Thymus (tissue), 11 donors: ENCODE data around the gene IL22RA1. TPM values are rescaled to one million over a fixed set of nuclear protein-coding genes. Genes with fewer than 3 reads are reported as not detected.

Experiments used
- DNase-seq, 9 donors: peaks; one replicate each; pipeline ENCODE4 v3.0.0-alpha.2; 2013; ENCODE audit warnings: low spot score in 9 of 9, low read depth in 6 of 9, missing footprints in 1 of 9
- H3K27ac ChIP-seq, 2 donors: one replicate each; pipeline ENCODE4 v1.5.1; 2013; ENCODE audit warnings: control low read depth in 1 of 2, low read depth in 1 of 2, low read length in 1 of 2, mild to moderate bottlenecking in 1 of 2, moderate library complexity in 1 of 2
- H3K27me3 ChIP-seq, 2 donors: one replicate each; pipeline ENCODE4 v1.5.1; 2013; ENCODE audit warnings: low read length in 1 of 2; ENCODE audit not compliant: control insufficient read depth in 2 of 2, insufficient read depth in 1 of 2
- H3K36me3 ChIP-seq, 2 donors: one replicate each; pipeline ENCODE4 v1.5.1; 2013; ENCODE audit warnings: low read length in 1 of 2, mild to moderate bottlenecking in 1 of 2, moderate library complexity in 1 of 2; ENCODE audit not compliant: control insufficient read depth in 2 of 2, insufficient read depth in 2 of 2
- H3K4me1 ChIP-seq, 2 donors: one replicate each; pipeline ENCODE4 v1.5.1; 2013; ENCODE audit warnings: low read length in 2 of 2; ENCODE audit not compliant: control insufficient read depth in 2 of 2, insufficient read depth in 2 of 2
- H3K4me3 ChIP-seq, 2 donors: one replicate each; pipeline ENCODE4 v1.5.1; 2013; ENCODE audit warnings: low read length in 2 of 2, control low read depth in 1 of 2, mild to moderate bottlenecking in 1 of 2
- H3K9me3 ChIP-seq, 2 donors: one replicate each; pipeline ENCODE4 v1.5.1; 2013; ENCODE audit warnings: low read length in 1 of 2, mild to moderate bottlenecking in 1 of 2; ENCODE audit not compliant: control insufficient read depth in 2 of 2, insufficient read depth in 1 of 2
- WGBS: extraction: QIAGEN DNeasy Blood & Tissue Kit; methylation state at CpG from one replicate; pipeline ENCODE4 v1.1.7; 2013; 5-methylcytosine and 5-hydroxymethylcytosine counted together
- polyA plus RNA-seq: library from polyadenylated mRNA; stranded (reverse); fragments of 200-250 nt; gene quantifications from one replicate; pipeline ENCODE4 v1.2.3, GENCODE V29; 2013
- total RNA-seq: library from RNA; stranded (reverse); fragments of 120-200 nt; gene quantifications from one replicate; pipeline ENCODE4 v1.2.4, GENCODE V29; 2013
- donor health status: healthy.

The IL22RA1 gene
- total and polyA plus RNA-seq, 2 donors: 0.09 TPM; not detected in 1

DNA sequence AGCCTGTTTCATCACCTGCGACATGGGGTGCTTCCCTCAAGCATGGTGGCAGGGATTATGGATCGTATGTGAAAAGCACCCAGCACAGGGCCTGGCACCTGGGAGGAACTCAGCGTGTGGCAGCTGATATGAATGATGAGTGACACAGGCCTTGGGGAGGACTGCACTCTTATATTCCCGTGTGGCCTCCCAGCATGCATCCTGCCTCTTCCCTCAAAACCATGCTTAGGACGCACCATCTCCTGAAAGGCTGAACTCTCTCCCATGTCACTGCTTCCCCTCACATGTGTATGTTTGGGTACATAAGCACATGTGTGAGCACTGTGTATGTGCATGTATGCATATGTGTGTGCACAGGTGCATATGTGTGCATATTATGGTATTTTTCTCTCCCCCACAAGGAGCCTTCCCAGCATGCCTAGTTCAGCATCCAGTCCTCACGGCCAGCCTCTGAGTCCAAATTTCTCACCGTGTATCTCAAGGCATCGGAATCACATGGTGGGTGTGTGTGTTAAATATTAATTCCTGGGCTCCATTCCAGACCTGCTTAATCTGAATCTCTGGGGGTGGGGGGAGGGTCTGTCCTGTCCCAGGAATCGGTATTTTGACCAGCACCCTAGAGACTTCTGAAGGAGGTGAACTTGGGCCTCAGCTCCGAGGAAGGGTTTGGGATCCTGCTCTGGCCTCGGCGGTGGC is 43.8 kb downstream of the IL22RA1 start:
- 95% methylated on average over 12 of the region's 12 CpGs for WGBS
- no peaks in the 10 kb centered on the region for H3K4me1 ChIP-seq
- no peak for DNase-seq
- peaks cover 0 to 11% of the 10 kb centered on the region in 2 donors for H3K27me3 ChIP-seq
- no peaks in the 10 kb centered on the region for H3K9me3 ChIP-seq
- H3K27ac ChIP-seq: no peak overlapping the region
- H3K4me3 ChIP-seq: no peak overlapping the region
- no peaks in the 10 kb centered on the region for H3K36me3 ChIP-seq

DNA sequence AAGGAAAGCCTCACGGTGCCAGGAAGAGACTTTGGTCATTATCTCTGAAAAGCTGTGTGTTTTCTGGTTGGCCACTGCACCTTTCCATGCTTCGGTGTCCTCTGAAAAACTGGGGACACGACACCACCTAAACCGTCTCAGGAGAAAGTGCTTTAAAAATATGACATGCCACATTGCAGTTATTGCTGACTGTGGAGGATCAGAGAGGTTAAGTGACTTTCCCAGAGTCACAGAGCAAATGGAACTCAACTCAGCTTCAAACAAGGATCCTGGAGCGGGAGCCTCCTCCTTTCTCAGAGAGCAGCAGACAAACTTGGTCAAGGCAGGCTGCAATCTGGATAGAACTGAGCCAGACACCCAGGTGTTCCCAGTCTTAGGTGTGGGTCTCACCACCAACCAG is 44.8 kb downstream of the IL22RA1 start:
- Histone ChIP-seq H3K4me3 (no peak overlapping the region), H3K9me3 (no peaks in the 10 kb centered on the region), H3K27ac (no peak overlapping the region), H3K36me3 (no peaks in the 10 kb centered on the region), H3K4me1 (no peaks in the 10 kb centered on the region), H3K27me3 (peaks cover 0 to 10% of the 10 kb centered on the region in 2 donors)
- 93% methylated on average over 5 of the region's 5 CpGs for WGBS
- DNase-seq: no peak

DNA sequence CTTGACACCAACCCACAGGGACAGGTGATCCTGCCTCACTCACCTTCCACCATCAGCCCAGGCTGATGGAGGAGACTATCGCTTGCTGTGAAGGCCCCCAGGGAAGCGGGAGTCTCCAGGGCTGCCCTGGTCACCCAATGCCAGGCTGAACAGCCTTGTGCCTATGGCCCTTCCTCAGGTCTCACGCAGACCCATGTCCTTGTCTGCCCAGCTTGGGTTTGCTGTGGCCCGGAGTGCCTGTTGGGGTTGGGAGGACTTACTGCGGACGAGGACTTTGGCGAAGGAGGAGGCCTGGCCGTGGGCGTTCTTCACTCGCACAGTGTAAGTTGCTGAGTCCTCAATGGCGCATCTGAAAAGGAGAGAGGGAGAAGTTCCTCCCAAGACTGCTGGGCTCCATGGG is 45.3 kb downstream of the IL22RA1 start:
- Histone ChIP-seq H3K4me3 (no peak overlapping the region), H3K27ac (no peak overlapping the region), H3K27me3 (peaks cover 0 to 8% of the 10 kb centered on the region in 2 donors), H3K36me3 (no peaks in the 10 kb centered on the region), H3K4me1 (no peaks in the 10 kb centered on the region), H3K9me3 (no peaks in the 10 kb centered on the region)
- 95% methylated on average over 11 of the region's 11 CpGs for WGBS
- no peak for DNase-seq

DNA sequence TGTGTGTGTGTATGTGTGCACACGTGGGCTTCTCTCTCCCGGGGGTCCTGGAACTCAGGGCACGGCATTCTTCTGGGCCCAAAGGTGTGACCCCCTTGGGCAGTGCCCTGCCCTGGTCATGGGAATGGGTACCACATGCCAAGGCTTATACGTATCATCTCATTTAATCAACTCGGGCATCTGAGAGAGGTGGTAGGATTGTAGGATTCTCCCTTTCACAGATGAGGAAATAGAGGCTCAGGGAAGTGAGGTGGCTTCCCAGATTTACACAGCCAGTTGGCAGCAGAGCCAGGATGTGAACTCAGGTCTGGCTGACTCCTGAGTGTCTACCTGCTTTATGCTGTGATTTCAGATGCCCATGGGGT is 46.2 kb downstream of the IL22RA1 start:
- H3K27me3 ChIP-seq: peaks cover 0 to 8% of the 10 kb centered on the region in 2 donors
- no peak for DNase-seq
- H3K36me3 ChIP-seq: no peaks in the 10 kb centered on the region
- WGBS: 96% methylated on average over 5 of the region's 5 CpGs
- H3K9me3 ChIP-seq: no peaks in the 10 kb centered on the region
- H3K4me1 ChIP-seq: no peaks in the 10 kb centered on the region
- no peak overlapping the region for H3K4me3 ChIP-seq
- no peak overlapping the region for H3K27ac ChIP-seq

DNA sequence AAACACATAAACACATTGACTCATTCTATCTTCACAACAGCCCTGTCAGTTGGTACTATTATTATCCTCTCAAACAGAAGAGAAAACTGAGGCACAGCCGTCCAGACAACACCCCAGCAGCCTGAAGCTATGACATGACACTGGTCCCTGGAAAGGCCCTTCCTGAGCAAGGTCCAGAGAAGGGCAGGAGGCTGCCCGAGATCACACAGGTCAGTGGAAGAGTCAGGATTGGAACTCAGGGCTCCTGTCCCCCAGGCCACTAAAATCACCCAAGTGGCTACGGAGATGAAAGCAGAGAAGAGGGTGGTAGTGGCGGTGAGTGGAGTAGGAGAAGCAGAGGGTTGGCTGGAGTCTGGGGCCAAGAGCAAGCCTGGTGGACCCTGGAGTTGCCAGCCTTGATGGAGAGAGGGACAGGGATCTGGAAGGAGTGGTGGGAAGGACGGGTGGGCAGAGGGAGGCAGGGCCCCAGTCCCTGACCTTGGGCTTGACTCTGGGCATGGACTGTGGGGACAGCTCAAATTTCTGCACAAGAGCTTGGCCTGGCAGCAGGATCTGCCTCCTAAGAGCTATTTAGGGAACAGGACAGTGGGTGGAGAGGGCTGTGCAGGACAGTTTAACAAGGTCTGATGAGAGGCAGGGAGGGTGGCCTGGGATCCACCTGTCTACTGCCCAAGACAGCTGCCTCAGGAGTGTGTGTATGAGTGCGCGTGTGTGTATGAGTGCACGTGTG is 46.8 kb downstream of the IL22RA1 start:
- Histone ChIP-seq H3K27me3 (peaks cover 0 to 8% of the 10 kb centered on the region in 2 donors), H3K36me3 (no peaks in the 10 kb centered on the region), H3K4me3 (no peak overlapping the region), H3K4me1 (no peaks in the 10 kb centered on the region), H3K27ac (no peak overlapping the region), H3K9me3 (no peaks in the 10 kb centered on the region)
- DNase-seq: no peak
- WGBS: 93% methylated on average over 8 of the region's 8 CpGs

DNA sequence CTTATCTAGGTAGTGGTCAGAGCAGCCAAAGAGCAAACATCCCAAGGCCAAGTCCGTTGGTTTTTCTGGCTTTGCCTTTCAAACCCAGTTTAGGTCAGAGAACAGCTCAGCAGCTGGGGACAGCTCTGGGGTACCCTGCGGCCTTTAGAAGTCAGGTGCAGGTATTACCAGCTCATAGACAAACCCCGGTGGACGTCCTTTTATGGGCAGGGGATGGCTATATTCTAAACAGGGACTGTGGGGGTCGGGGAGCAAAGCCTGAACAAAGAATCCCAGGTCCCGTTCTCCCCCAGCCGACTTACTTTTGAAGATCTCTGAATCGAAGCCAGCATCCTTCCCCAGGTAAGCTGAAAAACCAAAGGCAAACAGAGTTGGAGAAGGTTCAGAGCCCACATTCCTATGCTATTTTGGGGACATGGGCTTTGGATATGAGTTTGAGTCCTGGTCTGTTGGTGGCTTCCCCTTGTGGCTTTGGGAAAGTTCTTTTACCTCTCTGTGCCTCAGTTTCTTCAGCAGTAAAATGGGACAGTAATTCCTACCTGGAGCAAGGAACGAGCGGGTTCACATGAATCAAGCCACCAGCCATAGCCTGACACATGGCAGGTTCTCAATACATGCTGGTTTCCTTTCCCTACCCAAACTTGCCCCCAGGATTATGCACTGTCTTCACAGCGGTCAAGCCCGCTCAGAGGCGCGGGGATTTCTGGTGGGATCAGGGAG is 47.6 kb downstream of the IL22RA1 start:
- 83% methylated on average over 14 of the region's 14 CpGs for WGBS
- H3K27ac ChIP-seq: no peak overlapping the region
- H3K4me3 ChIP-seq: no peak overlapping the region

DNA sequence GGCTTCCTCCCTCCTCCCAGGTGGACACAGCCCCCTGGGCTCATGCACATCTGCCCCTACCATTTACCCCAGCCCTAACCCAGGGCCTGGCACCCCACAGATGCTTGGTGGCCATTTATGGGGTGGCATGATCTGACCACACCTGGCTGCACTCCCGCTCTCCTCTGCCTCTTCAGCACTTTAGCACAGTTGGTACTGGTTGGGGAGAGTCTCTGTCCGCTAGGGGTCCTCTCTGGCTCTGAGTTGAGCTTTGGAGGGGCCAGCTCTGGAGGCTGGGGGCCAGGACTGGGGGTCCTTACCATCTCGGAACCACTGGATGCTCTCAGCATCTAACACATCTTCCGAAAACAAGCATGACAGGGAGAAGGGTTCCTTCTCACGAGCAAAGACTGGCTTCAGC is 48.4 kb downstream of the IL22RA1 start:
- Histone ChIP-seq H3K36me3 (no peaks in the 10 kb centered on the region), H3K27ac (no peak overlapping the region), H3K4me1 (no peaks in the 10 kb centered on the region), H3K9me3 (no peaks in the 10 kb centered on the region), H3K27me3 (peaks cover 0 to 8% of the 10 kb centered on the region in 2 donors), H3K4me3 (no peak overlapping the region)
- no peak for DNase-seq
- 92% methylated on average over 5 of the region's 5 CpGs for WGBS

More for the DNA sequence above, 47.6 kb downstream of the IL22RA1 start:
- H3K36me3 ChIP-seq: no peaks in the 10 kb centered on the region
- H3K4me1 ChIP-seq: no peaks in the 10 kb centered on the region
- H3K9me3 ChIP-seq: no peaks in the 10 kb centered on the region
- no peak for DNase-seq
- peaks cover 0 to 8% of the 10 kb centered on the region in 2 donors for H3K27me3 ChIP-seq

DNA sequence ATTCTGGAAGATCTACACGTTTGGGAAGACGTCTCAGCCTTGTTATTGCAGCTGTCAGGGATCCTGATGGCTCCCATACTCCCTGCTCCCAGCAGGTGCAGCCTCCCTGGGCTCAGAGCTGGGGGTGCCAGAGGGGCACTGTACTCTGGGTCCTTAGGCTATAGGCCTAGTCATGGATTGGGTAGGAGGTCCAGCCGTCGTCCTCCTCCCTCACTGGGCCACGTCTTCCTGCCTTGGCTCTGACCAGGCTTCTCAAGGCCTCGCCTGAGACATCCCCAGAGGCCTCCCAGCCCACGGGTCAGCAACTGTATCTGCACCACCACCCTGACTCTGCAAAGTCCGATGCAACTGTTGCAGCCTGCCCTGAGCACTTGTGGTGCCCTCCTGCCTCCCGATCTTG is 49.2 kb downstream of the IL22RA1 start:
- H3K27me3 ChIP-seq: peaks cover 0 to 8% of the 10 kb centered on the region in 2 donors
- no peak overlapping the region for H3K27ac ChIP-seq
- H3K4me3 ChIP-seq: no peak overlapping the region
- no peak for DNase-seq
- H3K4me1 ChIP-seq: peaks cover 0 to 4% of the 10 kb centered on the region in 2 donors
- H3K9me3 ChIP-seq: no peaks in the 10 kb centered on the region
- WGBS: 88% methylated on average over 9 of the region's 9 CpGs
- no peaks in the 10 kb centered on the region for H3K36me3 ChIP-seq

DNA sequence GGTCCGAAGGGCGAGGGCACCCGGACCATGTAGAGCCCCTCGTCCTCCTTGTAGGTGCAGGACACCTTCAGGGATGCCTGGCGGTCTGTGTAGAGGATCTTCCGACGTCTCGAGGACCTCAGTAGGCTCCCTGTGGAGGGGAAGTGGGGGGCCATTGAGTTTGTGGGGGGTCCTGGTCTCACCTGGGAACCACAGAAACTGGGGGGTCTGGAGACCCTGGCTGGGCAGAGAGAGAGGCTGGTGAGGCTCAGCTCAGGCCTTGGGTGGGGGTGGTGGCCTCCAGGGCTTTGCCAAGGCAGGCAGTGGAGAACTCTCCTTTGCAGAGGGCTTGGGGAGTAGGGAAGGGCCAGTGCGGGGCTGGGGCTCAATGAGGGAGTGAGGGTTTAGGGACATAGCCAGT is 50.0 kb downstream of the IL22RA1 start:
- no peak for DNase-seq
- Histone ChIP-seq H3K4me3 (no peak overlapping the region), H3K9me3 (no peaks in the 10 kb centered on the region), H3K27ac (no peak overlapping the region), H3K36me3 (no peaks in the 10 kb centered on the region), H3K4me1 (peaks cover 0 to 4% of the 10 kb centered on the region in 2 donors), H3K27me3 (peaks cover 0 to 8% of the 10 kb centered on the region in 2 donors)
- 97% methylated on average over 9 of the region's 9 CpGs for WGBS
